Liver (tissue), 3 donors: ENCODE results near the gene CTBS.

Experiments used
- FOXA1 ChIP-seq: IDR thresholded peaks from 2 replicates; pipeline ENCODE4 v1.6.1; 2016; ENCODE audit warnings: antibody characterized with exemption
- GABPA ChIP-seq, 2 donors: IDR thresholded peaks in 1 of 2; conservative IDR thresholded peaks in 1 of 2; 2 replicates each; pipeline ENCODE4 v1.6.1; 2016; ENCODE audit warnings: antibody characterized with exemption in 2 of 2, mild to moderate bottlenecking in 1 of 2, moderate library complexity in 1 of 2
- HNF4G ChIP-seq: IDR thresholded peaks from 2 replicates; pipeline ENCODE4 v1.6.1; 2016; ENCODE audit warnings: antibody characterized with exemption
- JUND ChIP-seq, 2 donors: IDR thresholded peaks; 2 replicates each; pipeline ENCODE4 v1.6.1; 2016; ENCODE audit warnings: antibody characterized with exemption in 2 of 2
- NR2F2 ChIP-seq: IDR thresholded peaks from 2 replicates; pipeline ENCODE4 v1.6.1; 2016; ENCODE audit warnings: antibody characterized with exemption
- TAF1 ChIP-seq: conservative IDR thresholded peaks from 2 replicates; pipeline ENCODE4 v1.6.1; 2016; ENCODE audit warnings: antibody characterized with exemption, mild to moderate bottlenecking
- YY1 ChIP-seq: IDR thresholded peaks from 2 replicates; pipeline ENCODE4 v1.6.1; 2016; ENCODE audit warnings: antibody characterized with exemption, mild to moderate bottlenecking
- TF ChIP-seq, protein P1 (sequence below): fragments of 150-350 bp; IDR thresholded peaks from 2 replicates; pipeline ENCODE4 v1.5.1; 2017; ENCODE audit warnings: improper control_type of control experiment, low read depth, low read length; ENCODE audit not compliant: missing input control
- TF ChIP-seq, protein P2 (sequence below): IDR thresholded peaks from 2 replicates; pipeline ENCODE4 v1.6.1; 2016; ENCODE audit warnings: antibody characterized with exemption
- donor health status: healthy.
- donor health status: healthy.

DNA sequence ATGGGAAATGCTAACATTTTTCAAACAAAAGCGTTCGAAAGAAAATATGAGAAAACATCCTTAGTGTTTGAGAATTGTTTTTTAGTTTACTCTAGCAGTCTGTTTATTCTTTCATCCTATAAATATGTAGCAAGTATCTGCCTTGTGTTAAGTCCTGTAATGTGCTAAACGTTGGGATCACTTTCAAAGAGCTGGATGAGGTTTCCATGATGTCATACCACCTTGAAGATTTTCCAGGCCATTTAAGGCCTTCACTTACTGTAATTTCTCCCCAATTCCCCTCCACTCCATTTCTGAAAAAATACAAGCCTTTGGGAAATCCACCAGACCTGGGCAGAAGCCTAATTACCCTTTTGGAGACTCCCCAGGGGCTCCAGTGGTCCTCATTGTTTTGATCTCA, 24.2 kb upstream of the CTBS start:
- no peak for TF ChIP-seq JUND (IDR thresholded peaks at IDR 0.05)
- TF ChIP-seq, protein P1, sequence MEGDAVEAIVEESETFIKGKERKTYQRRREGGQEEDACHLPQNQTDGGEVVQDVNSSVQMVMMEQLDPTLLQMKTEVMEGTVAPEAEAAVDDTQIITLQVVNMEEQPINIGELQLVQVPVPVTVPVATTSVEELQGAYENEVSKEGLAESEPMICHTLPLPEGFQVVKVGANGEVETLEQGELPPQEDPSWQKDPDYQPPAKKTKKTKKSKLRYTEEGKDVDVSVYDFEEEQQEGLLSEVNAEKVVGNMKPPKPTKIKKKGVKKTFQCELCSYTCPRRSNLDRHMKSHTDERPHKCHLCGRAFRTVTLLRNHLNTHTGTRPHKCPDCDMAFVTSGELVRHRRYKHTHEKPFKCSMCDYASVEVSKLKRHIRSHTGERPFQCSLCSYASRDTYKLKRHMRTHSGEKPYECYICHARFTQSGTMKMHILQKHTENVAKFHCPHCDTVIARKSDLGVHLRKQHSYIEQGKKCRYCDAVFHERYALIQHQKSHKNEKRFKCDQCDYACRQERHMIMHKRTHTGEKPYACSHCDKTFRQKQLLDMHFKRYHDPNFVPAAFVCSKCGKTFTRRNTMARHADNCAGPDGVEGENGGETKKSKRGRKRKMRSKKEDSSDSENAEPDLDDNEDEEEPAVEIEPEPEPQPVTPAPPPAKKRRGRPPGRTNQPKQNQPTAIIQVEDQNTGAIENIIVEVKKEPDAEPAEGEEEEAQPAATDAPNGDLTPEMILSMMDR: no peak
- TF ChIP-seq TAF1: no peak
- TF ChIP-seq, protein P2, sequence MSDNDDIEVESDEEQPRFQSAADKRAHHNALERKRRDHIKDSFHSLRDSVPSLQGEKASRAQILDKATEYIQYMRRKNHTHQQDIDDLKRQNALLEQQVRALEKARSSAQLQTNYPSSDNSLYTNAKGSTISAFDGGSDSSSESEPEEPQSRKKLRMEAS: no peak
- TF ChIP-seq FOXA1: no peak
- no peak for TF ChIP-seq NR2F2
- no peak for TF ChIP-seq YY1
- no peak for TF ChIP-seq GABPA (IDR thresholded peaks at IDR 0.05 in 1 of 2, conservative IDR thresholded peaks at IDR 0.05 in 1 of 2)
- TF ChIP-seq HNF4G: no peak
